ENCODE data around the gene RIPOR2.

The RIPOR2 gene

DNA sequence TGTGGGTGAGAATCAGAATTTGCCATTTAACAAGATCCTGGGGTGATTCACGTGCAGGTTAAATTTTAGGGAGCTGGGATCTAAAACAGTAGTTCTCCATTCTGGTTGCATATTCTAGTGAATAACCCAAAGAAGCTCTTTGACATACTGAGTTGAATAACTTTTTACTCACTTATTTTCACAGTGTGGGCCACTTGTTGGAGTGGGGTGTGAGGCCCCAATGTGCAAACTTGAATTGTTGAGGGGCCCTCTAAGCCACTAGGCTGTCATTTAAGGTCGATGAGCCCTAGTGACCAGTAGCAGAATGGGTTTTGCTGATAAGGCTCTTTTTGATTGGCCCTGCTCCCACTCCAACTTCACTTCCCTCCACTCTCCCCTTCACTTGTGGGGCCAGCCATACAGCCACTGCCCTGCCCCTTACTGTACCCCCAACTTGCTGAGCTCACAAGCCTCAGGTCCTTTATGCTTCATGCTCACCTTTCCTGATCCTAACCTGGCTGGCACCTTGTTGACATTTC, 33.6 kb upstream of the RIPOR2 start:
- H3K27ac ChIP-seq = no peak overlapping the region
- no peaks in the 10 kb centered on the region for H3K36me3 ChIP-seq (replicated peaks)

GRCh38 chr6:24968783-24969182, 33.0 kb upstream of the RIPOR2 start:
- Histone ChIP-seq H3K36me3 (replicated peaks) (no peaks in the 10 kb centered on the region), H3K27ac (no peak overlapping the region), H3K27me3 (replicated peaks) (no peaks in the 10 kb centered on the region), H3K4me3 (ENCODE audit: low read depth, low read length) (no peak overlapping the region)
- no peak for DNase-seq
- no peak for TF ChIP-seq CTCF (IDR thresholded peaks at IDR 0.05; ENCODE audit: low read depth, low read length, missing control alignments)
- in situ Hi-C loops (cut with HindIII; ENCODE audit: low pct_ligation_motif_present, low sequenced_read_pairs) = no loop called here

More for the DNA sequence above, 33.6 kb upstream of the RIPOR2 start:
- no peak for TF ChIP-seq CTCF (IDR thresholded peaks at IDR 0.05; ENCODE audit: low read depth, low read length, missing control alignments)
- H3K4me3 ChIP-seq (ENCODE audit: low read depth, low read length) = no peak overlapping the region
- in situ Hi-C loops (cut with HindIII; ENCODE audit: low pct_ligation_motif_present, low sequenced_read_pairs) = no loop called here
- DNase-seq = no peak
- no peaks in the 10 kb centered on the region for H3K27me3 ChIP-seq (replicated peaks)

DNA sequence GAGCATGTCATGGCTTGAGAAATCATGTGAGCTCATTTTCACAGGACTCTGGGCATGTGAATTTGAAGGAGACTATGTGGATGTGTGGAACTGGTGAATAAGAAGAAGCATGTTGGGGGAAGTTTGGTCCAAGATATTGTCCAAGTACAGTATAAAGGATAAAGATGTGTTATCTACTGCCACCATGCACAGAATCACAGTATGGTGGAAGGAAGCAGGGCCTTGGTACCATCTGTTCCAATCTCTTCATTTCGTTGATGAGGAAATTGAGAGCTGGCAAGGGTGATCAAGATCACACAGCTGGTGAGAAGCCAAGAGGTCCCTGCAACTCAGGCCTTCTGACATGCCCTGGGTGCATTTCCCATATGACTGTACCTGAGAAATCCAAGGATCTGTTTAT, 31.5 kb upstream of the RIPOR2 start:
- Histone ChIP-seq H3K27ac (no peak overlapping the region), H3K36me3 (replicated peaks) (no peaks in the 10 kb centered on the region), H3K27me3 (replicated peaks) (no peaks in the 10 kb centered on the region), H3K4me3 (ENCODE audit: low read depth, low read length) (no peak overlapping the region)
- no peak for TF ChIP-seq CTCF (IDR thresholded peaks at IDR 0.05; ENCODE audit: low read depth, low read length, missing control alignments)
- in situ Hi-C loops (cut with HindIII; ENCODE audit: low pct_ligation_motif_present, low sequenced_read_pairs) = no loop called here
- DNase-seq = no peak

- in situ Hi-C loops (cut with HindIII; ENCODE audit: low pct_ligation_motif_present, low sequenced_read_pairs) = no loop called here
- DNase-seq = no peak
Measured at GRCh38 chr6:24966381-24966780, 30.6 kb upstream of the RIPOR2 start.

DNA sequence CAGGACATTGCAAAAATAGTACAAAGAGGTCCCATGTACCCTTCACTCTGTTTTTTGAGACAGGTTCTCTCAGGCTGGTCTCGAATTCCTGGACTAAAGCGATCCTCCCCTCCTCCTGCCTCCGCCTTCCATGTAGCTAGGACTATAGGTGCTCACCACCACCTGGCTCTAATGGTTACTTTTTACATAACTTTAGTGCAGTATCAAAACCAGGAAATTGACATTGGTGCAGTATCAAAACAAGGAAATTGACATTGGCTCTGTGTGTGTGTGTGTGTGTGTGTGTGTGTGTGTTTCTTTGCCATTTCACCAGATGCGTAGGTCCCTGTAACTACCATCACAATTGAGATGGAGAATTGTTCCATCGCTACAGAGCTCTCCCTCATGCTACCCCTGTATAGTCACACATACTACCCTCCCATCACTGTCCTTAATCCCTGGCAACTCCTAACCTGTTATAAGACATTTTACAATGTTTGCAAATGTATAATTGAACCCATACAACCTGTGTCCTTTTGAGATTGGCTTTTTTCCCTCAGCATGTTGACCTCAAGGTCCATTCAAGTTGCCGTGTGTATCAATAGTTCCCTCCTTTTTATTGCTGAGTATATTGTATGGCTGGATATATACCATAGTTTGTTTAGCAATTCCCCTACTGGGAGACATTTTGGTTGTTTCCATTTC, 28.3 kb upstream of the RIPOR2 start:
- in situ Hi-C loops (cut with HindIII; ENCODE audit: low pct_ligation_motif_present, low sequenced_read_pairs) = no loop called here
- Histone ChIP-seq H3K27me3 (replicated peaks) (no peaks in the 10 kb centered on the region), H3K27ac (no peak overlapping the region), H3K4me3 (ENCODE audit: low read depth, low read length) (no peak overlapping the region), H3K36me3 (replicated peaks) (no peaks in the 10 kb centered on the region)
- no peak for TF ChIP-seq CTCF (IDR thresholded peaks at IDR 0.05; ENCODE audit: low read depth, low read length, missing control alignments)
- DNase-seq = no peak

More at GRCh38 chr6:24966381-24966780, 30.6 kb upstream of the RIPOR2 start:
- TF ChIP-seq CTCF (IDR thresholded peaks at IDR 0.05; ENCODE audit: low read depth, low read length, missing control alignments) = no peak
- no peak overlapping the region for H3K4me3 ChIP-seq (ENCODE audit: low read depth, low read length)
- no peaks in the 10 kb centered on the region for H3K27me3 ChIP-seq (replicated peaks)
- H3K27ac ChIP-seq = no peak overlapping the region
- H3K36me3 ChIP-seq (replicated peaks) = no peaks in the 10 kb centered on the region

GRCh38 chr6:24963339-24963738, 27.6 kb upstream of the RIPOR2 start:
- no peak overlapping the region for H3K27ac ChIP-seq
- in situ Hi-C loops (cut with HindIII; ENCODE audit: low pct_ligation_motif_present, low sequenced_read_pairs) = no loop called here
- no peak for DNase-seq
- no peaks in the 10 kb centered on the region for H3K36me3 ChIP-seq (replicated peaks)
- H3K27me3 ChIP-seq (replicated peaks) = no peaks in the 10 kb centered on the region
- no peak for TF ChIP-seq CTCF (IDR thresholded peaks at IDR 0.05; ENCODE audit: low read depth, low read length, missing control alignments)
- H3K4me3 ChIP-seq (ENCODE audit: low read depth, low read length) = no peak overlapping the region
